Activated effector memory CD4-positive, alpha-beta T cell treated with anti-CD3 and anti-CD28 coated beads, Interleukin-2, amount 50 U/mL, for 16 hours (primary cell): ENCODE results near the gene DUSP7.

Experiments used
- DNase-seq: peaks from one replicate; pipeline ENCODE4 v3.0.0-alpha.2; 2020

DUSP7 gene, protein sequence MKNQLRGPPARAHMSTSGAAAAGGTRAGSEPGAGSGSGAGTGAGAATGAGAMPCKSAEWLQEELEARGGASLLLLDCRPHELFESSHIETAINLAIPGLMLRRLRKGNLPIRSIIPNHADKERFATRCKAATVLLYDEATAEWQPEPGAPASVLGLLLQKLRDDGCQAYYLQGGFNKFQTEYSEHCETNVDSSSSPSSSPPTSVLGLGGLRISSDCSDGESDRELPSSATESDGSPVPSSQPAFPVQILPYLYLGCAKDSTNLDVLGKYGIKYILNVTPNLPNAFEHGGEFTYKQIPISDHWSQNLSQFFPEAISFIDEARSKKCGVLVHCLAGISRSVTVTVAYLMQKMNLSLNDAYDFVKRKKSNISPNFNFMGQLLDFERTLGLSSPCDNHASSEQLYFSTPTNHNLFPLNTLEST

DNA sequence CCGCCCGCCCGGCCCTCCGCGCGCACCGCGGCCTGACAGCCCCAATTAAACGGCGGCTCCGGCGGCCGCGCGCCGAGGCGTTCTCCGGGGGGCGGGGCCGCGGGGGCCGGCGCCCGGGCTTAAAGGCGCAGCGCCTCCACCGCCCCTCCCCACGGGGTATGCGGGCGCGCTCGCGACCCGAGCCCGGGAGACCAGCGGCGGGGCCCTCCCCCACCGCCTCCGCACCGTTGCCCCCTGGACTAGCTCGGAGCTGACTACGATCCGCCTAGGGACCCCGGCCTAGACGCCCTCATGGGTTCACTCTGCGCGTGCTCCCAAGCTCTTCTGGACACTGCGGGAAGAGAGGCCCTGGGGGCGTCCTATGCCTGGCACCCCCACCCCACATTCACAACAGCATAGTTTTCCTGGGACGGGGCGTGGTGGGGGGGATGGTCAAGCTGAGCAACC lies at the start of gene DUSP7:
TSS of gene DUSP7 (minus strand) at position 51 of the 447 bp plus-strand sequence. CDS start 205 bp downstream, outside the sequence.
- peak; percentile 91 for DNase-seq

DNA sequence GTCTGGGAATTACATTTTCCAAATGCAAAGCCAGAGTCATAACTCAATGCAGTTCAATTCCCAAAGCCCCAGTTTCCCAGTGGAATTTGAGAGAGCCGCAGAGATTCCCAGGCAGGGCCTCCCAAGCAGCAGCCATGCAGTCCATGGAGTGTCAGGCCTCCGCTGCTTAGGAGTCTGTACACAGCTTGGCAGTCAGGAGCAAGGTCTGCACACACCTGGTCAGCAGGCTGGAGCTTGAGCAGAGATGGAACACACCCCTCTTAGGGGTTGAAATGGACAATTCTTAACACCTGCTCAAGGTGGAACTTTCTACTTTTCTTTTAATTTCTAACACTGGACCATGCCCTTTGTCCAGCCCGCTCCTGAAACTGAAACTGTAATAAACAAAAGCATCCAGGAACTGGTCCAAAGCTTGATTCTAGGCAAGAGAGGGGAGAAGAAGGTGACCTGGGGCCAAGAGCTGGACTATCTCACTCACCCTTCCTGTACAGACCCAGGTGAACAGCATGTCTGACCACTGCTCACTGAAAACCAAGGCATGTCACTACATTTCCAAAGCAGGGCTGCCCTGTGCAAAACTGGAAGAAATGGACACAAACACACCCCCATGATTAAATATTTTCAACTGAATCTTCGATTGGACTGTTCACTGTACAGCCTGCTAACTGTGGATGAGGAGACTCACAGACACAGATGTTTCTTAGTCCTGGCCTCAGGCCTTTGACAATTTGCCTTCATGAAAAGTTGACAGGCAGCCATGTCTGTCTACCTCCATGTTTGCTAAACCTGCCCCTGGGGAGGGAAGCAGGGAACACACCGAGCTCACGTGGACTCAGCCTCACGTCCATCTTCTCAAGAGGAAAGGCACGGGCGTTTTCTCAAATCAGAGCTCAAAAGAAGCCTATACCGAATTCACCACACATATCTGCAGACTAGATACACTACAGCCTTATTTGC lies 48.6 kb upstream of the DUSP7 start:
- no peak for DNase-seq

DNA sequence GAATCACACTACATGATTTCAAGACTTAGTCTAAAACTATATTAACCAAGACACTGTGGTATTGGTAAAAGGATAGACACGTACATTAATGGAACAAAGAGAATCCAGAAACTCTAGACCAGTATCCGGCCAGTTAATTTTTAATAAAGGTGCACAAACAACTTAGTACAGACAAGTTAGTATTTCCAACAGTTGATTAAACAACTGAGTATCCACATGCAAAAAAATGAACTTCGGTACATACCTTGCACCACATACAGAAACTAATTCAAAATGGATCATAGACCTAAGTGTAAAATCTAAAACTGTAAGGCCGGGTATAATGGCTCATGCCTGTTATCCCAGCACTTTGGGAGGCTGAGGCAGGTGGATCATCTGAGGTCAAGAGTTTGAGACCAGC lies 46.6 kb upstream of the DUSP7 start:
- no peak for DNase-seq

DNA sequence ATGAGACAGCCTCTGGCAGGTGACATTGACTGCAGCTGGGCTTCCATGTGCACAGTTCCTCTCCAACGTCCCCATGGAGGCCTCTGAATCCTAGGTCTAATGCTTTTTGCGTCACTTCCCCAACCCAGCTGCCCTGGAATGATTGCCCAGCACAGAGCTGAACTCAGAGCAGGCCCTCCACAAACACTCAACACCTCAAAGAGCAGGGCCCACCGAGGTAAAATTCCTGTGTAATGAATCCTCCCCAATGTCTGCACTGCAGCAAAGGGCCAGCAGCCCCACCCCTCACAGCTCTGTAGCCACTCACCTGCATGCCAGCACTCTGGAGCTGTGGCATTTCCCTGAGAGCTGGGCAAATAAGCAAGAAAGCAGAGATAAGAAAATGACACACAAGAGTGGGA lies 42.6 kb upstream of the DUSP7 start:
- no peak for DNase-seq

DNA sequence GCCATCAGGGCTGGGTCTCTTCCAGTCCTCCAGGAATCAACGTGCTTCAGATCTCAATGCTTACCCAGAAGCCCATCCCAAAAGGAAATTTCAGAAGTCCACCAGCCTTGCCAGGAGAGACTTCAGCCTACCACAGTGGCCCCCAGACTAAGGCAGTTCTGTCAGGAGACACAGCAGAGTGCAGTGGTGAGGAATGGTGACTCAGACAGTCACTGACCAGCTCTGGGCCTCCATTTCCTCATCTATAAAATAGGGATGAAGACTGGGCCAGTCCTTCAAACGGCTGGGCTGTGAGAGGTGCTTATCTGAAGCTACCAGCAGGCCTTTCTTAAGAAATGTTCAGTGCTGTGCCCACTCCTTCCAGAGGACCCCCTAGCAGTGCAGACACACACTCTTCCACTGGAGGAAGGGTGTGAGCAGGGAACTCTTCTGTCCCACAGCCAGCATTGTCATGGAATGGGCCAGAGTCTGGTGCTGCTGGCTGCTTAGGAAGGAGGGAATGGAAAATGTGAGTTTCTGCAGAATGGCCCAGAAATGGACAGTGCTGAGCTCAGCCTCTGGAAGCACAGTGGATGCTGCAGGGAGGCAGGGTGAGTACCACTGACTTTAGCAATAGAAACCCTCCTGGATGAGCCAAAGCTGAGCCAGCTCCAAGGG lies 41.6 kb upstream of the DUSP7 start:
- no peak for DNase-seq

DNA sequence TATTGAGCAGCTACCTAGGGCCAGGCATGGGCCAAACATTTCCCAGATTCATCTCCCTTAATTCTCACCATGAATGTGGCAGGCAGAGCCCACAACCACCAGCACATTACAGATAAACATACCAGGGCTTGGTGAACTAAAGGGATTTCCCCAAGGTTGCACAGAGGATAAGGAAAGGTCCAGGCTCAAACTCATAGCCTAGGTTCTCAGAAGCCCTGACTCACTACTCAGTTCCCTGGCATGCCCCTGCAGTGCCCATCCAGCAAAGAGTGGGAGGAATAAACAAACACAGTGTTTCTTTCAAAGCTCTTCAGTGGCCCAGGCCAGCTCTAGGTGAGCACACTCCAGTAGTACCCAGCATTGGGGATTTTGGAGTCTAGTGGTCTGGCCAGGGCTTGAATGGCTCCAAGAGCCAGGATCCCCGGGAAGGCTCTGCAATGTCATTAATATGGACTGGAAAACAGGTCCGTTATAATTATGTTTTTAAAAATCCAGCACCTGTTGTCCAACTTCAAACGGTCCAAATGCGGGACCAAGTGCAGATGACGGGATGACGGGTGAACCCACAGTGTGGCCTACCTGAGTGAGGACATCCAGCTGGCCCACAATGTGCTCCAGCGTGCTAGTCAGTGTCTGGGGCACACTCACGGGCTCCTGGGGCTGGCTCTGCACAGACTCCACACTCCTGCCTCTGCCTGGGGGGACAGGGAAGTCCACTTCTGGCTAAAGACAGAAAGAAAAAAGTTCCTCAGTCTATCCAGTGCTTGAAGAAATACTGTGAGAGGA lies 39.8 kb upstream of the DUSP7 start:
- no peak for DNase-seq

DNA sequence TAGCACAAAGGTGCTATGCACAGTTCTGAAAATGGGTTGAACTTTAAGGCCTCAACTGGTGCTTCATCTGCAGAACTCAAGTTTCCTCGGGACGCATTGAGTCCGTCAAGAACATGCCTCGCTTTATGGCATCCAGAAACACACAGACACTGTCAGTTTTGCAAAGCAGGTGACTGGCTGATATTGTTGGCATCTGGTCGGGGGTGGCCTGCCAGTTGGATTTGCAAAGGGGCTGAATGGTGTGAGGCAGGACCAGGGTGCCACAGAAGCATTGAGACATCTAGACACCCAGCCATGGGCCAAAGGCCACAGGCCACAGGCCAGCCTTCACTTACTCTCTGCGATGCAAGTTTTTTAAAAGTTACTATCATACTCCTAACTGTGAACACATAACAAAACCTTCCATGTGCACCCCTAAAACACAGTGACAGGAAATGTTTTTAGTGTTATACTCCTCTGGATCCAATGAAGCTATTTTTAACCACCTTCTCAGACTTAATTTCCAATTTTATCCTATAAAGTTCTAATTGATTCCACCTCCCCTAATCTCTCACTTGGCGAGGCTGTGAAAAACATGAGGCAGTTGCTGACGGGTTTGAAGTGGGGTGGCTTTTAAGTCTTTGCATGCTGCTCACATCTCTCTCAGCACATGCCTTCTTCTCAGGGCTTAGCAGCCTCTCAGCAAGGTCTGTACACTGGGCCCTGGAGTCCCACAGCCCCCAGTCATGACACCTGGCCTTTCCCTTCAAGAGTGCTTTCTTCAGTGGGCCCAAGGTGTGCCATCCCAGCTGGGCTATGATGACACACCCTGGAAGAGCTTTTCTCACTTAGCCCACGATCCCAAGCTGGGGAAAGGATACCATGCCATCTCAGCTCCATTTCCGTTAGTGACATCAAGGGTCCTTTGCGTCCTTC lies 38.5 kb upstream of the DUSP7 start:
- DNase-seq, result no peak

DNA sequence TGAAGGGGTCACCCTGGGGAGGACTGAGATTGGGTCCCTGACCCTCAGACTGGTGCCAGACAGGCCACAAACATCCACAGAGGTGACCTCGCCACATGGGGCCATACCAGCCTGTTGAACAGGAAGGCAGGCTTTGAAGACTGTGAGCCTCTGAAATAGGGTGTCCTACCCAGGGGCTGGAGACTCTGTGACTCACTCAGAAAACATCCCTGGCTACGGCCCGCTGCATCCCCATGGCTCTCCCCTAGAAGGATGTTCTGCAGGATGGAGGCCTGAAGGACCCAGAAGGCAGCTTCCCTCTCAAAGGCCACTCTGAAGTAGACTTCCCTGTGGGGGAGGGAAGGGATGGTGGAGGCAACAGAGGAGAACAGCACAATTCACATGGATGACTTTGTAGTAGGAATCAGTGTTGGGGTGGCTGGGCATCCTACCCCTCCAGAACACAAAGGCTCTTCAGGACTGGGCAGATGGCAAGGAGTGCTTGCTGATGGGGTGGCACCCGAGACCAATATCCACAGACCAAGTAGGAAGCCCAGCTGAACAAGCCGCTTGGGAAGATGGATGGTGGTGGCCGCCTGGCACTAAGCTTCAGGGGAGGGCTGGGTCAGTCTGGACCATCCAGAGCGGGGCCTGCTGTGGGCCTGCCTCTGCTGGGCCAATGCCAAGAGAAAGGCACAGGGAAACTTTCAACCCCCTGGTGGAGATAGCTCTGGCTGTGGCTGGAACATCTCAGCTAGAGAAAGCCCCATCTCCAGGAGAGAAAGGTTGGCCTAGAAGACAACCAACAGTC lies 37.6 kb upstream of the DUSP7 start:
- DNase-seq, result no peak

DNA sequence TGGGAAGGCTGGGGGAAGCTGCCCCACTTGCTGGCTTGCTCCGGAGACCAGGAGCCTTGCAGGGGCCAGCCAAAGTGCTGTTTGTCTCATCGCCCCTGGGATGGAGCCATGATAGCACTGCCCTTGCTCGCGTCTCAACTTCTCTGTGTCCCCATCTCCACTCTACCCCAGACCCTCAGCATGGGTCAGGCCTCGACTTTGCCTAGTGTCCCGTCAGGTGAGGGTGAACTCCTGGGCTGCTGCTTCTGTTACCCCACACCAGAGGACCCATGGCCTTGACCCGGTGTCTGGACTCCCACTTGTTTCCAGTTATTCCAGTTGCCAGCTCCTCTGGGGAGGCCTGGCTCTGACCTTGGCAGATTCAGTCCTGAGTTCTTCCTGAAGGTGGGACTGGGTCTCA lies 36.5 kb upstream of the DUSP7 start:
- DNase-seq, result no peak

DNA sequence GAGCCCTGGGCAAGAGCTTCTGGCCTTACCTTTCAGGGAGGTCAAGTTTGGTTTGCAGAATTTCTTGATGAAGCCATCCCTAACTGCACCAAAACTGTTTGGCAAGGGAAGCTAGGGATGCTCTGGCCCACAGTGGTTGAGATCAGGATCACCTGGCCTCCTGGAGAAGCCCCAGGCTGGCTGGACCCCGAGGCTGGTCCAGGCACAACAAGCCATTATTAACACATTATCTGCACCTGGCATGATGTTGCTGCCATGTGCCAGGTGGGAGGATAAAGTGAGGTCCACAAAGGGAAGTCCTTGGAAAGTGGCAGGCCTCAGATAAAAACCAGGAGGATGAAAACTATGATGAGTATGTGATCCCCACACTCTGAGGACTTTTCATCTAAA lies 35.9 kb upstream of the DUSP7 start:
- DNase-seq, result no peak

DNA sequence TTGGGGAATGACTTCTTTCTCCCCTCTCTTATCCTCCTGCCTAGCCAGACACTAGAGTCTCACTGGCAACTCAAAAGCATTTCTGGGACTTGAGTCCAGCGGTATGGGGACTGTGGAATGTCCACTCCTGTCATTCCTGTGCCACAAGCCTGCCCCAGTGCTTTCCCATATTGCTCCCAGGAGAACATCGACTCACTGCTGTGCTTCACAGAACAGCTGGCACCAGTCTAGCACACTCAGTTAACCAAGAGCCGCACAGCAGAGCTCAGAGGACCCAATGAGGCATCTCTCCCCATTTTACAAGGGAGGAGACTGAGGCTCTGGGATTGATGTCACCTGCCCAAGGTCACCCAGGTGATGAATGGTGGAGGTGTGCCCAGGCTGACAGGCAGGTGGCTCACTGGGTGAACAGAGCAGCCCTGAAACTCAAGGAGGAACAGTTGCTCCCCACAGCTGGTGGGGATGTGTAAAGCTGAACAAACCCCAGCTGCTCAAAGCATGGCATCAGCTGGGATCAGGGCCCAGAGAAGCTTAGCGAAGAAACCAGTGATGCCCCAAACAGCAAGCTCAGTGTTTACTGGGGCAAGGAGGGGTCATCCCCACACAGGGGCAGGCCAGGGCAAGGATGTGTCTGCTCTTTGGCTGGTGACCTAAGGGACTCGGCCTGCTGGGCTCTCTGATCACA lies 35.4 kb upstream of the DUSP7 start:
- DNase-seq, result no peak

DNA sequence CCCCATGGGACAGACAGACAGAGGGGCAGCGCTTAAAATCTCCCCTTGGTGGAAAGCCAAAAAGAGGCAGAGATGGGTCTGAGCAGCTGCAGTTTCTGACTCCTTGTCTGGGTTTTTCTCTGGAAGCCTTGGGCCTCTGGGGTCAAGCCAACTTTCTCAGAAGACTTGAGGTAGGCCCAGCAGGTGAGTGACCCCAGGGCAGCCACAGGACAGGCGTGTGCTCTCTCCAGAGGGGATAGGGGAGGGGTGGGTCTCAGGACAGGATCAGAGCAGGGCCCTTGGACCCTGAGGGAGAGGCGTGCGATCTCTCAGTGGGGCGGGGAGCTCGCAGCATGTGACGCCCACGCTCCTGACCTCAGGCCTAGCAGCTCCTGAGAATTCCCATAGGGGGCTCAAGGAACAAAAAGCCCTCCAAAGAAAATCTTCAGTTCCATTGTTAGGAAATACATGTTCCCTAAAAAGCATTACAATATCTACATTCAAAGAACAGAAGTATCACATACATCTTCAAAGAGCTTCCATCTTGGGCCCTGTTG lies 34.6 kb upstream of the DUSP7 start:
- no peak for DNase-seq

DNA sequence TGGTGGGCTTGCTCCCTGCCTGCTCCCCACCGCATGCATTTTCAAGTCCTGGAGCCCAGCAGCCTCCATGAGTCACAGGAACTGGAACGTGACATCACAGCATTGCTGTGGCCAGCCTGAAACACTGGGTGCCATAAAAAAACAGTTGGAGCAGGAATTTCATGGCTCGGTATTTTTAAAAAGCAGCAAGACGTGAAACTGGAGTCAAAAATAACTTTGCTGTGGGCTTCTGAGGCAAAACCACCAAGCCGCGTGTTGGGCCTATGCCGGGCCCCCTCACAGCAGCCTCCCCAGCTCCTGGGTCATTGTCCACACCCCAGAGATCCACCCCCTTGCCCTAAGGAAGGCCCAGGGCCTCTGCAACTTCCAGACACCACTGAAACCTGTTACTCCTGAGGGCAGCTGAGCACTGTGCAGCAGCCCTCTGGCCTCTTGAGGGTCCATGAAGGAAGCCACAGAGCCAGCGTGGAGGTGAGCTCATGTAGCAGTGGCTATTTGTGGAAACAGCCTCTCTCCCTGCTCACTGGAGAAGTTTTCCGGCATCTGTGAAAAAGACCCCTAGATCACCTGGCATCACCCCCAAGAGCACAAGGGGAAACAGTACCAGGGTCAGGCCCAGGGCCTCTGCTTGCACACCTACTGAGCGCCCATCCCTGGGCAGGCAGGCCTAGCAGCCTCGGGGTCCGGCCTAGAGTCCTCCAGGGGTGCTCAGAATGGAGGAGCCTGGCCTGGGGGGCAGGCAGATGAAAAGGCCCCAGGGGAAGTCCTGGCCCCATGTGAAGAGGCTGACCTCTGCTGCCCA lies 34.0 kb upstream of the DUSP7 start:
- DNase-seq, result no peak

DNA sequence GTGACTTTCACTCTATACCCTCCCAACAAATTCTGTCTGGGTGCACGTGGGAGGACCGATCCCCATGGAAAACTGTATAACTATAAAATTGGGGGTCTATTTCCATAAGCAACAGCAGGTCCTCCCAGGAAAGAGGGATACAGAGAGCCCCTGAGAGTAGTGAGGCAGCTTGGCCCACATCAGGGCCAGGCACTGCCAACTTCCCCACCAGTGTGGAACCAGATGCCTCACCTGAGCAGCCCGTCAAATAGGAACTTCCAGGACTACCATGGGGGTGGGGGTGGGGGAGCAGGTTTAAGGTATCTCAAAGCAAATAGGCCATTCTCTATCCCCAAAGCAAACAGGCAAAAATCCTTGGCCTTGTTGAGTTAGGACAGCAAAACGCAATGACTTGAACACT lies 33.3 kb upstream of the DUSP7 start:
- DNase-seq, result no peak

DNA sequence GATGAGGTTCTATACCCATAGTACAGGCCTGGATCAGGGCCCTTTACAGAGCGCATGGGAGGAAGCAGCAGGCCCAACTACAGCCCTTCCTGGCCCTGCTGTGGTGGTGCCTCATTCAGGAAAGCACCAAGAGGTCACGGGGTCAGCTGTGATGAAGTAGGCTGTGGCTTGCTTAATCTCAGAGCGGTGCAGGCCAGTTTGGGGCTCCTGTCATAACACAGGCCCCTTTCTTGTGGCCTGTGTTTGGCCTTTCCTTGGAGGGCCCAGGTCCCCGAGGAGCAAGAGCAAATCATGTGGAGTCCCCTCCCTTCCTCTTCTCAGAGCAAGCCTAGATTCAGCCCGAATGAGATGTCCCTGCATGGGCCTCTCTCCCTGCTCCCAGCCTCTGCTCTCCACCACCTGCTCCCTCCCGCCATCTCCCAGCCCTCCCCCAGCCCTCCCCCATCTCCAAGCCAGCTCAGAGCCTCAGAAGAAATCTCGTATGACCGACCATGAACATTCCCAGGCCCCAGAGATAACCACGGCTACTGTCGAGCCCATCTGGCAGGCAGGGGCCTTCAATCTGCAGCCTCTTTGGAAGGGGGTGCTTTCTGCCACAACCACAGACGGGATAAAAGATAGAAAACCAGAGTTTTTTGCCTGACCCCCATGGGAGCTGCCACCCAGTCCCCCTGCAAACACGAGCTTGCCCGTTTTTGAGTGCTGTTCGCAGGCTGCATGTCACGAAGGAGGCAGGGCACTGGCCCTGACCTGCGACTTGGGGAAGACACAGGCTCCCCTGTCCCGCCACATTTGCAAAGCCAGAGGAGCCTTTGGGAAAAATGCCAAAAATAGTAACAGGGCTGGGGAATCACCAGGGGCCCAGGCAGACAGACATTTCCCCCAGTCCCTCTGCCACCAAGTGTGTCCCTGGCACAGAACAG lies 32.3 kb upstream of the DUSP7 start:
- no peak for DNase-seq

DNA sequence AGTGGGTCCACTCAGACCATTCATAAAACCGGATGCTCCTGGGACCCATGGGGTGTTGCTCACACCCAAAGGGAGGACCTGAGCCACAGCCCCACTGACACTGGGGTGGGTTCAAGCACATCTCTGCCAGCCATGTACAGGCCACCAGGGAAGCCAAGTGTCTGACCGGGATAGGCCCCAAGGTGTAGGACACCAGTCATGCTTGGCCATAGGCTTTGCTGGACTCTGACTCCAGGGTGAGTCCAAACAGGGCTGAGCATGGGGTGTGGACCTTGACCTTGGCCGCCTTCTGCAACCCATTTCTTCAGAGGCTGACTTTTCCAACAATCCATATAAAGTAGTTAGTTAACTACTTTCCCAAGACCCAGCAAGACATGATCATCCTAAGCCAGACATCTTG lies 31.4 kb upstream of the DUSP7 start:
- DNase-seq, result no peak

DNA sequence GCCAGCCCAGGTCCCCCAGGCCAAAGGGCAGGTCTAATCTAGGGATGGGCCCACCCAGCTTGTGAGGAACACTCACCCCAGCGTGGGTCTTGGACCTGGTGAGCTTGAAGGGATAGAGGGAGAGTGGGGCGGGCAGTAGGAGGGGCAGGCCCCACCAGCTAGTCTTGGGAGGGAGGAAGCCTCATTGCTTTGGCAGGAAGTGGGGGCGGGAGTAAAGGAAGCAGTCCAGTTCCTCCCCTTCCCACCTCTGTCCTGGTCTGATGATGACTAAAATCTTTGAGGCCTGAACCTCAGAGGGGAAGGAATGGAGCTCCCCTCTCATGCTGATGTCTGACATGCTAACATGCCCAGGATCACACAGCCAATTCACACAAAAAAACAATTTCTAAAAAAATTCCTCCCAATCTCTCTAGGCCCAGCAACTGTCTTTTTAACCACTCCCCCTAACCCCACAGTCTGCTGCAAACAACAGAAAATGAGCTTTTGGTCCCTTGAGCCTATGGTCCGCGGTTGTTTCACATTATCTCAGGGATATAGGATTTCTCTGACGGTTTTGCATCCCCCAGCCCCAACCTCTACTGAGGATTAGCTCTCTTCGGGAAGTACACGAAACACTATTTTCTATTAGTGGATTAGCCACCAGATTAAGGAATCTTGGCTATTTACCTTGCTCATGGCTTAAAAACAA lies 30.7 kb upstream of the DUSP7 start:
- DNase-seq, result no peak
